Measurements from ENCODE around the gene ACAP3. TPM values are rescaled to one million over a fixed set of nuclear protein-coding genes. Genes with fewer than 3 reads are reported as not detected.

Gene ACAP3
- total RNA-seq, 3 donors from 2014 or later: 19.7 to 33.4 (median 26.9) TPM

GRCh38 chr1:1308756-1309250 is 1.1 kb upstream of the ACAP3 start:
- peaks cover 5% of the 10 kb centered on the region for H3K36me3 ChIP-seq
- no peaks in the 10 kb centered on the region for H3K27me3 ChIP-seq
- peak overlapping the region; percentile 90 to 93 for H3K27ac ChIP-seq
- no peak for DNase-seq (ENCODE audit: low spot score in 2 of 2)
- TF ChIP-seq POLR2A (IDR thresholded peaks at IDR 0.05): no peak
- TF ChIP-seq CTCF (IDR thresholded peaks at IDR 0.05): no peak
- no peak for TF ChIP-seq POLR2AphosphoS5 (IDR thresholded peaks at IDR 0.05)
- H3K9me3 ChIP-seq: no peaks in the 10 kb centered on the region
- intact Hi-C loops (cut with DNase I; ENCODE audit: low total_unique reads): no loop called here
- peak overlapping the region; percentile 78 to 86 (median 80) for H3K4me3 ChIP-seq
- peaks cover 25 to 34% of the 10 kb centered on the region in 2 donors for H3K4me1 ChIP-seq

GRCh38 chr1:1307261-1307922 is 338 bp downstream of the ACAP3 start:
- H3K9me3 ChIP-seq: no peaks in the 10 kb centered on the region
- no peak for TF ChIP-seq CTCF (IDR thresholded peaks at IDR 0.05)
- no peak for TF ChIP-seq POLR2A (IDR thresholded peaks at IDR 0.05)
- no peak for TF ChIP-seq POLR2AphosphoS5 (IDR thresholded peaks at IDR 0.05)
- no peak for DNase-seq (ENCODE audit: low spot score in 2 of 2)
- no peaks in the 10 kb centered on the region for H3K36me3 ChIP-seq
- intact Hi-C loops (cut with DNase I; ENCODE audit: low total_unique reads): no loop called here
- H3K4me1 ChIP-seq: peaks cover 25 to 34% of the 10 kb centered on the region in 2 donors
- peak overlapping the region; percentile 90 to 93 for H3K27ac ChIP-seq
- peak overlapping the region; percentile 78 to 86 (median 80) for H3K4me3 ChIP-seq
- no peaks in the 10 kb centered on the region for H3K27me3 ChIP-seq

GRCh38 chr1:1306661-1307260 is 969 bp downstream of the ACAP3 start:
- DNase-seq (ENCODE audit: low spot score in 2 of 2): no peak
- Histone ChIP-seq H3K36me3 (no peaks in the 10 kb centered on the region), H3K4me3 (peak overlapping the region; percentile 78 to 86 (median 80)), H3K27ac (peak overlapping the region; percentile 90 to 93), H3K9me3 (no peaks in the 10 kb centered on the region), H3K27me3 (no peaks in the 10 kb centered on the region), H3K4me1 (peaks cover 25 to 34% of the 10 kb centered on the region in 2 donors)
- no peak for TF ChIP-seq POLR2A (IDR thresholded peaks at IDR 0.05)
- TF ChIP-seq POLR2AphosphoS5 (IDR thresholded peaks at IDR 0.05): no peak
- intact Hi-C loops (cut with DNase I; ENCODE audit: low total_unique reads): no loop called here

GRCh38 chr1:1306070-1306660 is 1.6 kb downstream of the ACAP3 start:
- H3K27me3 ChIP-seq: no peaks in the 10 kb centered on the region
- intact Hi-C loops (cut with DNase I; ENCODE audit: low total_unique reads): no loop called here
- peaks cover 25 to 34% of the 10 kb centered on the region in 2 donors for H3K4me1 ChIP-seq
- no peak for DNase-seq (ENCODE audit: low spot score in 2 of 2)
- TF ChIP-seq POLR2AphosphoS5 (IDR thresholded peaks at IDR 0.05) (no peak), CTCF (IDR thresholded peaks at IDR 0.05) (no peak), POLR2A (IDR thresholded peaks at IDR 0.05) (no peak)
- H3K9me3 ChIP-seq: no peaks in the 10 kb centered on the region
- H3K4me3 ChIP-seq: peak overlapping the region; percentile 78 to 86 (median 80)
- H3K27ac ChIP-seq: peak overlapping the region; percentile 85 to 86
- no peaks in the 10 kb centered on the region for H3K36me3 ChIP-seq

- intact Hi-C loops (cut with DNase I; ENCODE audit: low total_unique reads): no loop called here
- Histone ChIP-seq H3K27me3 (no peaks in the 10 kb centered on the region), H3K9me3 (no peaks in the 10 kb centered on the region), H3K4me1 (peaks cover 25 to 34% of the 10 kb centered on the region in 2 donors), H3K27ac (peak overlapping the region; percentile 85 to 86), H3K36me3 (no peaks in the 10 kb centered on the region), H3K4me3 (peak overlapping the region; percentile 78 to 86 (median 80))
- TF ChIP-seq CTCF (IDR thresholded peaks at IDR 0.05) (no peak), POLR2AphosphoS5 (IDR thresholded peaks at IDR 0.05) (no peak), POLR2A (IDR thresholded peaks at IDR 0.05) (no peak)
- no peak for DNase-seq (ENCODE audit: low spot score in 2 of 2)
Measured at GRCh38 chr1:1305300-1306069, 2.2 kb downstream of the ACAP3 start.

Data from breast epithelium (tissue), 4 donors.